ES-I3 (cell line): ENCODE measurements around the gene RNF208.

Experiments
- H3K36me3 ChIP-seq: 2 replicates; pipeline ENCODE4 v1.6.1; 2013; ENCODE audit warnings: mild to moderate bottlenecking, low read length, control low read depth, moderate library complexity; ENCODE audit not compliant: insufficient read depth
- H3K4me1 ChIP-seq: 2 replicates; pipeline ENCODE4 v1.6.1; 2013; ENCODE audit warnings: mild to moderate bottlenecking, control low read depth, low read length; ENCODE audit not compliant: insufficient read depth
- H3K9ac ChIP-seq: 2 replicates; pipeline ENCODE4 v1.6.1; 2013; ENCODE audit warnings: low read depth, mild to moderate bottlenecking, low read length, moderate library complexity
- H3K9me3 ChIP-seq: 2 replicates; pipeline ENCODE4 v1.6.1; 2013; ENCODE audit warnings: mild to moderate bottlenecking, low read length, moderate library complexity; ENCODE audit not compliant: control insufficient read depth, insufficient read depth

The RNF208 gene

DNA sequence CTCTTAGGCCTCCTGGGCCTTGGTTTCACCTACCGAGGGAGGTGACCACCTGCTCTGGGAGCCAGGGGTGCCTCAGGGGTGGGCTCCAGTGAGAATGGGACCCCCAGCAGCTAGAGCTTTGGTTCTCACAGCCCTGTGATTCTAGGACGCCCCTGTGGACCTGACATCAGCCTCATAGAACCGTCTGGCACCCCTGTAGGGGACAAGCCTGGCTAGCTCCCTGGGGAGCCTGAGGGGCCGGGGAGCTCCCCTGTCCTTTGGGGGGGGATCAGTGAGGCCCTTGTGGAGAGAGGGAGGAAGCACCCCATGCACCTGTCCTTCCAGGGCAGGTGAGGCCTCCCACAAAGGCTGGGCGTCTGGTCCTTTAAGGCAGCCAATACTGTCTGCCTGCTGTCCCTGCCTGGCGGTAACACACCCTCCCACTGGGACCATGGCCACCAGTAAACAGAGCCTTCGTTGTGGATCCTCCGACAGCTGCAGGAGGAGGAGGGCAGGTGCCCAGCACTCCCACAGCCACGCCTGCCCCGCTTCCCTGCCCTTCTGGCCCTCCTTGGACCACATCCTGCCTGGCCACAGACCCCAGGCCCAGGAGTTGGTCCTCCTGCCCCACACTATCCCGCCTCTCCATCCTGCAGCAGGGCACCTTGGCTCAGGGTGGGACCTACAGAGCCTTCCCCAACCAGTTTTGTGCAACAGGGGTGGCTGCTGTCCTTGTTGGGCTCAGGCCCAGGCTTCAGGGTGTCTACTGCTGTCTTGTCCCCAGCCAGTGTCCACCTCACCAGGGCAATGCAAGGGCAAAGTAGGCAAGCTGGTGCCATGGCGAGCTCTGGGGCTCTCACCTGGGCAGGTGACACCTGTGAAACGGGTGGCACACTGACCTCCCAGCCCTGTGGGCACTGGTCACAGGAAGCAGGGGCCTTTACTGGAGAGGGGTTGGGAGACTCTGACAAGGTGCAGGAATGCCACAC is 16.0 kb upstream of the RNF208 start:
- Histone ChIP-seq H3K9me3 (no peaks in the 10 kb centered on the region), H3K4me1 (peaks cover 16% of the 10 kb centered on the region; the same call in 1 of the 2 replicates), H3K9ac (no peak overlapping the region), H3K36me3 (peaks cover 9% of the 10 kb centered on the region)

DNA sequence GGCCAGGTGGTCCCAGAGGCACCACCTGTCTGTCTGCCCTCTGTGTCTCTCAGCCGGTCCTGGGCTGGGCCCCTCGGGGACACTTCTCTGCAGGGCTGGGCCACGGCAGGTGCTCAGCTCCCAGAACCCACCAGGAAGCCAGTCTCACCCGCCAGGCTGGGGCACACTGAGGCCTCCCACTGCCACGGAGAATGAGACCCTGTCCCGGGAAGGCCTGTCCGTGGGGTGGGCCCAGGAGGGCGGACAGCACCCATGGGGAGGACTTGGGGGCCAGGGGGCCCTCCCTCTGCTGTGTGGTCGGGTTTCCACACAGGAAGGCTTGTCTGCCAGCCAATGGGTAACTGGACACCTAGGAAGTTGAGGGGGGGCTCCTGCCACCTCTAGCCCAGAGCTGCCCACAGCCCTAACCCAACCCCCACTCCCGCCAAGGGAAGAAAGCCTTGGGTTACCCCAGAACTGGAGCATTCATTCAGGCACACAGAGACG is 14.9 kb upstream of the RNF208 start:
- H3K36me3 ChIP-seq, result no peaks in the 10 kb centered on the region
- peak overlapping the region; percentile 13; the same call in 1 of the 2 replicates for H3K9ac ChIP-seq
- no peaks in the 10 kb centered on the region for H3K9me3 ChIP-seq
- H3K4me1 ChIP-seq, result peaks cover 12% of the 10 kb centered on the region; the same call in 1 of the 2 replicates

DNA sequence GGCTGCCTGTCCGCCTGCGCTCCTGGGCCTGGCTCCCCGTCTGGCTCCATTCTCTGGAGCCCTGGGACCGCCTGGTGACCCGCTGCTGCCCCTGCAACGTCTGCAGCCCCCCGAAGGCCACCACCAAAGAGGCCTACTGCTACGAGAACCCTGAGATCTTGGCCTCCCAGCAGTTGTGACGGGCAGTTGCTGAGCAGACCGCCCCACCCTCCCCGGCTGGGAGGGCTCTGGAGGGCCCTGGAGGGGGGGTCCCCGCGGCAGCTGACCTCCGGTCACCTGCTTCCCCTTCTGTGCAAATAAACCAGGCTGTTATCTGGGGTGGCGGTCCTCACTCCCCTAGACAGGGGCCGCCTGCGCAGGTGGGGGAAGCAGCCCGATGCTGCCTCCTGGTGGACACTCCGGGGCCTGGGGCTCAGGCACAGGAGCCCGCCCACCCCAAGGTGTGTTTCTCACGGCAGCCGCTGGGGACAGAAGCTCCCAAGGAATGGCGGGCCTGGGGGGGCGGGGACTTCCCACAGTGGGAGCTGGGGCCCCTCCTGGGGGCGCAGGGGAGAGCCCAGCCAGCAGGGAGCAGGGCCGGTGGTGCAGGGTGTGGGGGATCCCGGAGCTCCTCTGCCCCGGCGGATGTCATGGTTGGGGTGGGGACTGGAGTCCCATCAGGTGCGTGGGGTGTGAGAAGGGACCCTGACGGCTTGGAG is 14.3 kb upstream of the RNF208 start:
- Histone ChIP-seq H3K36me3 (no peaks in the 10 kb centered on the region), H3K9ac (peak overlapping the region; percentile 13; the same call in 1 of the 2 replicates), H3K9me3 (no peaks in the 10 kb centered on the region), H3K4me1 (peaks cover 12% of the 10 kb centered on the region; the same call in 1 of the 2 replicates)

DNA sequence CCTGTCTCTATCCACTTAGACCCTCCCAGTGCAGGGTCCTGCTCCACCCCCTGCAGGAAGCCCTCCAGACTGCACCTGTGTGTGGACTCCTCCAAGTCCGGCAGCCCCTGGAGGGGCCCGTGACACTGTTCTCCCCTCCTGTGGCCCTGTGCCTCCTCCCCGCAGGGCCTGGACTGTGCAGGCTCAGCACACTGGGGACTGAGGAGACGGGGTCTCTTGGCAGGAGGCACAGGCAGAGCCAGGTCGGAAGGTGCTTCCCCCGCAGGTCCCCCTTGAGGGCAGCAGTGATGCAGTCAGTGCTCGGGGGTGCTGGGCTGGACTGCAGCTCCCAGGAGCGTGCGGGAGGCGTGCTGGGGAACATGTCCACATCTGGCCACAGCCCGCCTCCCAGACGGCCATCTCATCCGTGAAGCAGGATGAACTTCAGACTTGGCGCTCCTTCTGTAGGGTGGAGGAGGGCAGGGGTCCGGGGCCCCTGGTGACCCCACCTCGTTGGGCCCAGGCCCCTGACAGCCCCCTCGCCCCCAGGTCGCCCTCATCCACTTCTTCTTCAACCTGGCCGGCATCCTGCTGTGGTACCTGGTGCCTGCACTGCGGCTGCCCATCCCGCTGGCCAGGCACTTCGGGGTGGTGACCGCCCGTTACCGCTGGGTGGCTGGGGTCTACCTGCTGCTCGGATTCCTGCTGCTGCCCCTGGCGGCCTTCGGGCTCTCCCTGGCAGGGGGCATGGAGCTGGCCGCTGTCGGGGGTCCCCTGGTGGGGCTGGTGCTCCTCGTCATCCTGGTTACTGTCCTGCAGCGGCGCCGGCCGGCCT is 13.6 kb upstream of the RNF208 start:
- no peak overlapping the region for H3K9ac ChIP-seq
- peaks cover 12% of the 10 kb centered on the region; the same call in 1 of the 2 replicates for H3K4me1 ChIP-seq
- H3K9me3 ChIP-seq, result no peaks in the 10 kb centered on the region
- H3K36me3 ChIP-seq, result no peaks in the 10 kb centered on the region

DNA sequence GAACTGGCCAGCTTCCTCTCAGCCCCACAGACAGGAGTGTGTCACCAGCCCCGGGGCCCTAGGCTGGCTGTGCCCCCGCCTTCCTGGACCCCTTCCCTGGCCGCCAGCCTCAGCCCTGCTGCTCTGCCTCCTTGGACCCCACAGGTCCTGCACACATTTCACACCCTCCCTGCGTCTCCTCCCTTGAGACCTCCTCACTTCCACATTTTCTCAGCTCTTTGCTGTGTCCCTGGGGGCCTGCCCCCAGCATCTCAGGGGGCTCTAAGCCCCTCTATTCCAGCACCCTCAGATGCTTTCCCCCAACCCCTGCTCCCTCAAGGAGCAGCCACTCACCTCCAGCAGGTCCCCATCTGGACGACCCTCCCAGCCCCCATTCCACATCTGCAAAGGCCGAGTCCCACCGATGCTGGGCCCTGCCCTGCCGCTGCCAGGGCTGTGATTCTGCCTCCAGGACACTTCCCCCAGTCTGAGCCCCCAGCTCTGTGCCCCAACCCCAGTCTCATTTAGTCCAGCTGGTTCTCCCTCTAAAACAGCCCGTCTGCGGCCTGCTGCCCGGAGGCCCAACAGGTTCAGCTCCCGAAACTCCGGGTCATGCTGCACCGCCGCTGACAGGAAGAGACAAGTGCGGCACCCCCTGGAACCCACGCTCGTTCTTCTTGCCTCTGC is 12.9 kb upstream of the RNF208 start:
- H3K36me3 ChIP-seq, result no peaks in the 10 kb centered on the region
- H3K9me3 ChIP-seq, result no peaks in the 10 kb centered on the region
- no peak overlapping the region for H3K9ac ChIP-seq
- H3K4me1 ChIP-seq, result peaks cover 12% of the 10 kb centered on the region; the same call in 1 of the 2 replicates

DNA sequence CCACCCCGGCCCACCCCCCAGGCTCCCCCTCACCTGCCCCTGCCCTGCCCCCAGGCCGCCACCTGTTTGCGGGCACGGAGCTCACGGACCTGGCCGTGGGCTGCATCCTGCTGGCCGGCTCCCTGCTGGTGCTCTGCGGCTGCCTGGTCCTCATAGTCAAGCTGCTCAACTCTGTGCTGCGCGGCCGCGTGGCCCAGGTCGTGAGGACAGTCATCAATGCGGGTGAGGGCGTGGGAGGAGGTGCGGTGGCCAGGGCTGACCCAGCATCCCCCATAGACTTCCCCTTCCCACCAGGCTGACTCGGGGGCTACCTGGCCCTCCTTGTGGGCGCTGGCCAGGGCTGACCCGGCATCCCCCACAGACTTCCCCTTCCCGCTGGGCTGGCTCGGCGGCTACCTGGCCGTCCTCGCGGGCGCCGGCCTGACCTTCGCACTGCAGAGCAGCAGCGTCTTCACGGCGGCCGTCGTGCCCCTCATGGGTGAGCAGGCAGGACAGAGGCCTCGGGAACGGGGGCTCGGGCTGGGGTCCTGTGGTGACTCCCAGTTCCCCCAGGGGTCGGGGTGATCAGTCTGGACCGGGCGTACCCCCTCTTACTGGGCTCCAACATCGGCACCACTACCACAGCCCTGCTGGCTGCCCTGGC is 12.1 kb upstream of the RNF208 start:
- H3K9me3 ChIP-seq, result no peaks in the 10 kb centered on the region
- peaks cover 12% of the 10 kb centered on the region; the same call in 1 of the 2 replicates for H3K4me1 ChIP-seq
- no peaks in the 10 kb centered on the region for H3K36me3 ChIP-seq
- H3K9ac ChIP-seq, result no peak overlapping the region

DNA sequence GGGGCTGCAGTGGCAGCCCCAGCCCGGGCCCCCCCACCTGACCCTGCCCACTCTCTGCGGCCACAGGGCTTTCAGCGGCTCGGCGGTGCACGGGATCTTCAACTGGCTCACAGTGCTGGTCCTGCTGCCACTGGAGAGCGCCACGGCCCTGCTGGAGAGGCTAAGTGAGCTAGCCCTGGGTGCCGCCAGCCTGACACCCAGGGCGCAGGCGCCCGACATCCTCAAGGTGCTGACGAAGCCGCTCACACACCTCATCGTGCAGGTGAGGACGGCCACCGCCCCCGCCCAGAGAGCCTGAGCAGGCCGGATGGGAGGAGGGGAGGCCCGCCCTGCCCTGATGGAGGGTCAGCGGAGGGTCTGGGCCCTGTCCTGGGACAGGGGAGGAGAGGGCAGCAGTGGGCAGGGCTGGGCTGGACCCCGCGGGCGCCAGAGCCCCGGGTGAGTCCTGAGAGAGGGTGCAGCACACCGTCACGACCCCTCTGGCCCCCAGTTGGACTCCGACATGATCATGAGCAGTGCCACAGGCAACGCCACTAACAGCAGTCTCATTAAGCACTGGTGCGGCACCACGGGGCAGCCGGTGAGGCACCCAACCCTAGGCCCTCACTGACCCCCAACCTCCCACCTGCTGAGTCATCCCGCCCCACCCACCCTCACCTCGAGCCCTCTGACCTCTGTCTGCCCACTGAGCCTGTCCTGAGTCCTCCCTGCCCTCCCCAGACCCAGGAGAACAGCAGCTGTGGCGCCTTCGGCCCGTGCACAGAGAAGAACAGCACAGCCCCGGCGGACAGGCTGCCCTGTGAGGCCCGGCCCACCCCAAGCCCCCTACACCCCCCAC is 11.3 kb upstream of the RNF208 start:
- Histone ChIP-seq H3K9ac (no peak overlapping the region), H3K36me3 (no peaks in the 10 kb centered on the region), H3K9me3 (no peaks in the 10 kb centered on the region), H3K4me1 (peaks cover 12% of the 10 kb centered on the region; the same call in 1 of the 2 replicates)

DNA sequence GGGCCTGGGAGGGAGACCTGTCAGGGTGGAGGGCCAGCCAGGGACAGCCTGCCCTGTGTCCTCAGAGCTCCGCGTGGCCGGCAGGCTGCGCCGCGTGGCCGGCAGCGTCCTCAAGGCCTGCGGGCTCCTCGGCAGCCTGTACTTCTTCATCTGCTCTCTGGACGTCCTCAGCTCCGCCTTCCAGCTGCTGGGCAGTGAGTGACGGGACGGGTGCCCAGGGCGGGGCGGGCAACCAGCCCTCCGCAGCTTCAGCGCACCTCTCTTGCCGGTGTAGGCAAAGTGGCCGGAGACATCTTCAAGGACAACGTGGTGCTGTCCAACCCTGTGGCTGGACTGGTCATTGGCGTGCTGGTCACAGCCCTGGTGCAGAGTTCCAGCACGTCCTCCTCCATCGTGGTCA is 10.5 kb upstream of the RNF208 start:
- Histone ChIP-seq H3K36me3 (no peaks in the 10 kb centered on the region), H3K9me3 (no peaks in the 10 kb centered on the region), H3K9ac (no peak overlapping the region), H3K4me1 (peaks cover 12% of the 10 kb centered on the region; the same call in 1 of the 2 replicates)

DNA sequence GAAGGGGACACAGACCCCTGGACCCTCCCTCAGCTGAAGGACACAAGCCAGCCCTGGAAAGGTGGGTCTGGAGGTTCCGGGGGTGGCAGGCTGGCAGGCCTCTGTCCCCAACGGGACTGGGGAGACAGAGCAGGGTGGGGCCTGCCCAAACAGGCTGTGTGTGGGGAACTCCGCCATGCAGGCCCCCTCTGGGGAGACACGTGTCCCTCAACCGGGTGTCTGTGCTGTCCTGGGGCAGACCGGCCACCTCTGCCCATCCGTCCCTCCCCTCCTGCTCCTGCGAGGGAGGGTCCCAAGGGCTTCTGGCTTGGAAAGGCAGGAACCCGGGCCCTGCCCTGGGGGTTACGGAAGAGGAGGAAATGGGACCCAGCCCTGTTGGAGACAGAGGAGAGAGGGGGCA is 10.1 kb upstream of the RNF208 start:
- H3K9me3 ChIP-seq, result no peaks in the 10 kb centered on the region
- H3K9ac ChIP-seq, result no peak overlapping the region
- H3K36me3 ChIP-seq, result no peaks in the 10 kb centered on the region
- H3K4me1 ChIP-seq, result peaks cover 10% of the 10 kb centered on the region; the same call in 1 of the 2 replicates

DNA sequence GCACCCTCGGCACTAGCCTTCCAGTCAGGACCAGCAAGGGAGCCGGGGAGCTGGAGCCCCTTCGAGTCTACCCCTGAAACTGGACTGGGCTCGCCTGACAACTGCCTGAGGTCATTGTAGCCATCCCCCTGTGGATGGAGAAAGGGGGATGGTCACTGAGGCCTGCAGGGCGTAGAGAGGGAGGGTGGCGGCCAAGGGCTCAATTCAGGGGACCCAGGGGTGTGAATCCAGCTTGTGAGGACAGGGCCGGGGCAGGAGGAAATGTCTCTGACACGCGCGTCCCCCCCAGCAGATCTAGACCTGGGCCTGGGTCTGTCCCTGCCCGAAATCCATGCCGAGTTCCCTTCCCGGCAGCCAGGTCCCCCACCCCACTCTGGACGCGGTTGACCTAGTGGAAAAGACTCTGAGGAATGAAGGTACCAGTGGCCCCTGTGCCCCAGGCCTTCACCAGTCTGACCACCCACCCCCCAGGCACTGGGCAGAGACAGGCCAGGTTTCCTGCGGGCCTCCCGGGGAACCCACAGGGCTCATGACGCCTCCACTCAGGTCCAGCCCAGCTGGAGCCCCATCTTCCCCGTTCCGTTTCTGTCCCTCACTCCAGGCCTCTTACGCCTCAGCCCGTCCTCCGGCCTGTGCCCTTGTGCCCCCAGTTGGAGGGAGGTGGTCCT is 9.5 kb upstream of the RNF208 start:
- H3K9me3 ChIP-seq, result no peaks in the 10 kb centered on the region
- peaks cover 4% of the 10 kb centered on the region; the same call in 1 of the 2 replicates for H3K4me1 ChIP-seq
- H3K36me3 ChIP-seq, result no peaks in the 10 kb centered on the region
- H3K9ac ChIP-seq, result no peak overlapping the region

DNA sequence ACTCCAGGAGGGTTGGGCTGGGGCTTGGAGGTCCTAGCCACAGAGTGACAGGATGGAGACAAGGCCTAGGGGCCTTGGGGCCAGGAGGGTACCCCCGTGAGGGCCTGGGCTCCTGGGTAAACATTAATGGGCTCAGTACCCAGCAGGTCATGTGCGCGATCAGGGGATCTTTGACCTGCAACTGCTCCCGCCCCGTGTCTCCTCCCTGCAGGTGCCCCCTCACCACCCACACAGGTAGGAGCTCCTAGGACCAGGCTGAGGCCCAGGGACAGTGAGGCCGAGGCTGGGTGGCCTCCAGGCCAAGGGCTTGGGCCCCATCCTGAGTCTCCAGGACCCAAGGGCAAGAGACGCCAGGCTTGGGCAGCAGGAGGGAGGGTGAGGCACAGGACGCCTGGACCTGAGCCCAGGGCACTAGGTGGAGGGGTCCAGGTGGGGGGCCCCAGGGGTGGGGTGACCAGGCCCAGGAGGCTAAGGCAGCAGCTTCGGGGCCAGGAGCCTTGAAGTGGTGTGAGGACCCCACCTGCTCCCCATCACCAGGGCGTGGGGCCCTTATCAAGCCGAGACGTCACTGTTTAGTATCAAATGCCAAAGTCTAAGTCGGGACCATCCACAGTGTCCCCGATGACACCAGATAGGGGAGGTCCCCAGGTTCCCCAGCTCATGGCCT is 8.8 kb upstream of the RNF208 start, which contains the start of gene SLC34A3:
SLC34A3 (plus strand) TSS at position 197 of the 667 bp plus-strand sequence. CDS start 802 bp downstream, outside the sequence.
- no peaks in the 10 kb centered on the region; the same call in 1 of the 2 replicates for H3K4me1 ChIP-seq

More for the DNA sequence above, 8.8 kb upstream of the RNF208 start, which contains the start of gene SLC34A3:
- H3K36me3 ChIP-seq, result no peaks in the 10 kb centered on the region
- H3K9me3 ChIP-seq, result no peaks in the 10 kb centered on the region
- H3K9ac ChIP-seq, result no peak within 1 kb of the TSS
